GM21360 (cell line): Measurements from ENCODE around the gene WASF1.
"Not testable (repeated sequence)": the region's sequence is repeated elsewhere in the genome, so short reads cannot be mapped to it uniquely, and the experiment has no call there.

ENCODE experiments used
- ATAC-seq: cut with Tn5 transposase; IDR thresholded peaks from one replicate; pipeline ENCODE4 v1.9.1; 2021; ENCODE audit warnings: mild to moderate bottlenecking, moderate library complexity; ENCODE audit not compliant: unreplicated experiment

Gene WASF1

DNA sequence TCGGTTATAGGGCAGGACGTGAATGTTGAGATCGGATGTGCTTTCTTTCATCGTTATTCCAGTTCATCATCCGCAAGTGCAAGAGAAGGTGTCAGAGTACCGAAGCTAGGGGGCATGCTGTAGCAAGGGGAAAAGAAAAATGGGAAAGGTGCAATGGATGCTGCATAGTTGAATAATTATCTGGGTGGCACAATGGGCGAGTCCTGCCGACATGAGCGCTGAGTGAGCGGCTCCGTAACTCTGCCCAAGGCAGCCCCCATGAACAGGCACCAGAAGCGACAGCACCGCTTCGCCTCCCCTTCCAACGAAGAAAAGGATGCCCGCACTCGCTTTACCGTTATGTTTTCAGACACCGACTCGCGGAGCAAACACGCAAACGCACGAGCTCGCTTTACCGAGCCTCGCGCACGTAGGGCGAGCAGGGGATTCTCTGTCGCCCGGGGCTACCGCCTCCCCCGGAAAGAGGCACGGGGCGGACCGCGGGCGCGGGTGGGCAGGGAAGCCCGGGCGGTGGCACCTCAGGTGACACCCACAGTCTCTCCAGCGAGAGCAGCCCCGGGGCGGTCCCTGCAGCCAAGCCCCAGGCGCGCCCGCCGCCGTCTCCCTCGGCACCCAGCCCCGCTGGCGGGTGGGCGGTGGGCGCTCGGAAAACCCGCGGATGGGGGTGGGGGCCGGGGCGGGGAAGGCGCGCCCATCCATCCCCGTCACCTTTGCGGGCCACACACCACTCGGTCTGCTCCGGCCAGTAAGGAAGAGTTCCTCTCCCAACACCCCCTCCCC lies 654 bp downstream of the WASF1 start:
- ATAC-seq = peak; percentile 23

DNA sequence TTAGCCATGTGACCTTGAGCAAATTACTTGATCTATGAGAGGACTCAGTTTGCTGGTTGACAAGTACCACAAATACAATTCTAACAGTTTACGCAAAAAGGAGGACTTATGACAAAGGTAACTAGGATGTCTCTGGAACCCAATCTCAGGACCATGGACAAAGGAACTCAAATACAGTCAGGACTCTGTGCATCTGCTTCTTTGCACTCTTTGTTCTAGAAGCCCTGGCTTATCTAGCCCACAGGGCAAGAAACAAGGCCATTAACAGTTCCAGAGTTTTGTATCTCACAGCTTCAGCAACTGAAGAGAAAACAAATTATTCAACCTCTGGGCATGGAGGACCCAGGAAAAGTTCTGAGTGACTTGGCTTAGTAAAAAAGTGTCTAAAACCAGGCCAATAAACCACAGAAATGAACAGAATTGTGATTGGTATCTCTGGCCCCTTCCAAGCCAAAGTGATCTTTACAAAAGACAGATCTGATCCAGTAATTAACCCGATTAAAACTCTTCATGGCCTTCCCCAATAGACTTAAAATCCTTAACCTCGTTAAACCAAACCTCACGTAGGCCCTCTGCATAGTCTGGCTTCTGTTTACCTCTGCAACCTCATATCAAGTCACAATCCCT lies 5.9 kb downstream of the WASF1 start:
- no peak for ATAC-seq

DNA sequence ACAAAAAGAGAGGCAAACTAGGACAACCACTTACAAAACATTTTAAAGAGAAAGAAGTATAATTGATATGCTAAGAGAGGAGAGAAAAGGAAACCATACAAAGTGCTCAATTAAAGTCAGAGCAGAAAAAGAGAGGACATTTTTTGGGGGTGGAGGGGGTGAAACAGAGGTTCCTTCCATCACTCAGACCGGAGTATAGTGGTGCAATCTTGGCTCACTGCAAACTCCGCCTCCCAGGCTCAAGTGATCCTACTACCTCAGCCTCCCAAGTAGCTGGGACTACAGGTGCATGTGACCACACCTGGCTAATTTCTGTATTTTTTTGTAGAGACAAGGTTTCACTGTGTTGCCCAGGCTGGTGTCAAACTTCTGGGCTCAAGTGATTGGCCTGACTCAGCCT lies 9.4 kb downstream of the WASF1 start:
- ATAC-seq = no peak

DNA sequence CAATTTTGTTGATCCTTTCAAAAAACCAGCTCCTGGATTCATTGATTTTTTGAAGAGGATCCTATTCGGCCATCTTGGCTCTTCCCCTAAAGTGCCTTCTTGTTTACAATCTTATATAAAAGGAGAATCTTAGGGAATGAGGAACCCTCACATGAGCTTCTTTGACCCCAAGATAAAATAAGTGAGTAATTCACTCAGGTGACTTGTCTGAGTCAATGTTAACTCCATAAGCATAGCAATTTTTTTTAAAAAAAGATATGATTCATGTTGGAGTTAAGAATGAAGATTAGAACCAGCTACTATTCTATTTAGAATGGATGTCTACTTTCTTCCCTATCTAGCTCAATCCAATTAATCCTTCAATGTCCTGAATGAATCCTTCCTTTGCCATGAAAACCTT lies 21.0 kb downstream of the WASF1 start:
- ATAC-seq = no peak

DNA sequence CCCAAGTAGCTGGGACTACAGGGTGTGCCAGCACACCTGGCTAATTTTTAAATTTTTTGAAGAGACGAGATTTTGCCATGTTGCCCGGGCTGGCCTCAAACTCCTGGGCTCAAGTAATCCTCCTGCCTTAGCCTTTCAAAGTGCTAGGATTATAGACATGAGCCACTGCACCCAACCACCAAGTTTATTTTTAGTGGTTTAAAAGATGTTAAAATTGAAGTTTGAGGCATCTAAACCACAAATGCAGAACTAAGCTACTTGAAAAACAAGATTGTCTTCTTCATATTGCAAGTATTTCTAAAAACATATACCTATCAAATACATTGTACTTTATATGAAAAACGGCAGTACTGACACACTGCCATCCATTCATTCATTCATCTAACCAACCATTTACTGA lies 31.6 kb downstream of the WASF1 start:
- no peak for ATAC-seq

DNA sequence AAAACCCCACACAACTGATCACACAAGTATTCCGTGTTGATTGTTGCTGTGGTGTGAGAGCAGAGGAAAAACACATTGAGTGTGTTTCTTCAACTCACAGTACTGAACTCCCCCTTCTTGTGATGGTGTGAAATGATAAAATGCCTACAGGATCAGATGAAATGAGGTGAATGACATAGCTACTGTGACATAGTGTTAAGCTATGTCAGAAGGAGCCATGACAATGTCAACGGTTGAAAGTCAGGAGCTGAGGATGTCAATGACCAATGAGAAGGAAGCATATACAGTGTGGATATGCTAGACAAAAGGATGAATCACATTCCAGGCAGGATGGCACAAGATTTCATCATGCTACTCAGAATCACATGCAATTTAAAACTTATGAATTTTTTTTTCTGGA lies 38.8 kb downstream of the WASF1 start:
- ATAC-seq = no peak

DNA sequence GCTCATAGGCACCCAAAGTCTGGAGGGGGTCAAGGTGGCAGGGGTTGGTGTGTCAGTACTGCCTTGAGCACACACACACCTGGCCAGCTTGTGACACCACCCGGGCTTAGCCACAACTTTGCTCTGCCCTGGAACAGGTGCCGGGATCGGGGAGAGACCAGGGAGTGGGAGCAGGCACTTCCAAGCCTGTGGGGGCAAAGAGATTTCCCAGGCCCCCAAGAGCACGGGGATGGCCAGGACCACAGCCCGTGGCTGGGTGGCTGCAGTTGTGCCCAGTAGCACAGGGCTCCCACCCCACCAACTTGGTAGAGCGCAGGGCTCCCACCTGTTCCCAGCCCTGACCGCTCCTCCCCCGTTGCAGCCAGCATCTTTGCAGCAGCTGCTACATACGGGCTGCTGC lies 40.4 kb downstream of the WASF1 start:
- ATAC-seq = no peak

DNA sequence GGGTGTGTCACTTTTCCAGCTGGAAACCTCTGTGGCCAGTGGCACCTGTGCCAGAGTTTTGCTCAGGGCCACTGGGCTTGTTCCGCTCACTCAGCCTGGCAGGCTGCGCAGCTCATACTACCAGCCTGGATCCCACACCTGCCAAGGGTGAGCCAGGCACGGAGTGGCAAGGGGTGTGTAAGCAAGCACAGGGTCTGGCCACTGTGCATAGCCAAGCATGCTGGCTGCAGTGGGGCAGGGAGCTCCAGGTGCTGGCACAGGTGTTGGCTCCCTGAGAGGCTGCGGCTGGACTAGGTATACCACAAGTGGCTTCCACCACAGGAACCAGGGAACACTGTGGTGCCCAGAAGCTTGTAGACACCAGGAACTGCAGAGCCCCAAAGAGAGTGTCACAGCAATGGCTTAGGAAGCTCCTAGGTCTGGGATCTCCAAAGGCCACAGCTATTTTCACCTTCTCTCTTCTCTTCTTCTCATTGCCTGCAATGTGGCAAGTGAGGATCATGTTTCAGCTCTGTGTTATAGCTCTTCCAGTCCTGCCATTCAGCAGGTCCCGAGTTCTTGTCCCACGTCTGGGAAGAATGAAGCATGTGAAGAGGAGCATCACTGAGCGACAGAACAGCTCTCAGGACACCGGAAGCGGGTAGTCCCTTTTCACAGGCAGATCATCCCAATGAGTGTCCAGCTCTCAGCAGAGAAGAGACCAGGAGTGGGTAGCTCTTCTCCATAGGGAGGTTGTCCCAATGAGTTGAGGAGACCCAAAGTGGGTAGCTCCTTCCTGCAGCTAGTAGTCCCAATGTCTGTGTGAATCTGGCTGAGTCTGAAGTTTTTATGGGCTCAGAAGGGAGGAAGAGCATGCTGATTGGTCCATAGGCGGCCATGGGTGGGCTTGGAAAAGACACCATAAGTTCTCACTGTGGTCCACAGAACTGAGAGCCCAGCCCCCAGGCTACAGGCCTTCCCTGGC lies 41.3 kb downstream of the WASF1 start:
- no peak for ATAC-seq

DNA sequence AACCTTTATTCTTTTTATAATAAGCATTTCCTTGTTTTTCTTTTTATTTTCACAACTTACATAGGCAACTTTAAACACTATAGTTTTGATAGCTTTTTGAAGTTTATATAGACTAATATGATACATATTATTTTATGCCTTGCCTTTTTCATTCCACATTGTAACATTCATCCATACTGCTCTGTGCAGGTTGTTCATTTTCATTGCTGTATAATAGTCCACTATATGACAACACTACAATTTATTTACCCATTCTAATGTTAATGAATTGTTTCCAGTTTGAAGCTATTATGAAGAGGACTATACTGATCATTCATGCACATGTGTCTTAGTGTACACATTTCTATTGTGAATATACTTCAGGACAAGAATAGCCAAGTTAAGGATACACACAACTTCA lies 49.1 kb downstream of the WASF1 start:
- no peak for ATAC-seq

DNA sequence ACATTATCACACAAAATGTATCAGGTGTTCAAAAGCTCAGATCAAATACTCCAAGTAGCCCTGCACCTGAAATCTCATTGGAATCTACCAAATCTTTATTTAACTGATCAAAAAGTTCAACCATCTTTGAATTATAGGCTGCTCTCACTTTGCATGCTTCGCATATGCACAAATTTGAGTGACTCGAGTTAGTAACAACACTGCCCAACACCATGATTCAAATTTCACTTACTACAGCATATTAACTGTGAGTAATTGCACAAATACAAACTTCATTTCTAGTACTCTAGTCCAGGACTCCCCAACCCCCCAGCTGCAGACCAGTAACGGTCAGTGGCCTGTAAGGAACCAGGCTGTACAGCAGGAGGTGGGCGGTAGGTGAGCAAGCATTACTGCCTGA lies 51.1 kb downstream of the WASF1 start:
- ATAC-seq = no peak

DNA sequence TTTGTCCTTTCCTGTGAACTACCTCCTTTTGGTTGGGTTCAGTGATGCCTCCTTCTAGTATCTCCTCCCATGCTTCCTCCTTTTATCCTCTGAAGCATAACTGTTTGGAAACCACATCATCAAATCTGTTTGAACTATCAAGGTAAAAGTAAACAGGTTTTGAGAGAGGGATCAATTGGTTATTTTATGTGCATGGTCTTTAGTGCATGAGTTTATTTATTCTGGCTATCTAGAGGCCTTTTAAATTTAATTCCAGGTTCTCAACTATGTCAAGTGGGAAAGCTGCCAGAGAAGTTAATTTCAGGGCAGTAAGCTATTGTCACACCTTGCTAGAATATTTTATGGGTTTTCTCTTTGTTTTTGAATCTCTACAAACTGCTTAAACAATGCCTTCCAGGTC lies 54.1 kb downstream of the WASF1 start:
- no peak for ATAC-seq

DNA sequence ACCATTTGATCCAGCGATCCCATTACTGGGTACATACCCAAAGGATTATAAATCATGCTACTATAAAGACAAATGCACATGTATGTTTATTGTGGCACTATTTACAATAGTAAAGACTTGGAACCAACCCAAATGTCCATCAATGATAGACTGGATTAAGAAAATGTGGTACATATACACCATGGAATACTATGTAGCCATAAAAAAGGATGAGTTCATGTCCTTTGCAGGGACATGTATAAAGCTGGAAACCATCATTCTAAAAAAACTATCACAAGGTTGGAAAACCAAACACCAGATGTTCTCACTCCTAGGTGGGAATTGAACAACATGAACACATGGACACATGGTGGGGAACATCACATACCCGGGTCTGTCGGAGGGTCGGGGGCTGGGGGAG lies 57.8 kb downstream of the WASF1 start:
- ATAC-seq = not testable (repeated sequence)

DNA sequence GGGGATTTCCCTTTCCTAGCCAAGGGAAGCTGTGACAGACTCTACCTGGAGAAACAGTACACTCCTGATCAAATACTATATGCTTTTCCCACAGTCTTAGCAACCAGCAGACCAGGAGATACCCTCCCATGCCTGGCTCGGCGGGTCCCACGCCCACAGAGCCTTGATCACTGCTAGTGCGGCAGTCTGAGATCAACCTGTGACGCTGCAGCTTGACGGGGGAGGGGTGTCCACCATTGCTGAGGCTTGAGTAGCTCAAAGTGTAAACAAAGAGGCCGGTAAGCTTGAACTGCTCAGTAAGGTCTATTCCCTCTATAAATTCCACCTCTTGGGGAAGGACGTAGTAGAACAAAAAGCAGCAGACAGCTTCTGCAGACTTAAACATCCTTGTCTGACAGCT lies 63.2 kb downstream of the WASF1 start:
- no peak for ATAC-seq

DNA sequence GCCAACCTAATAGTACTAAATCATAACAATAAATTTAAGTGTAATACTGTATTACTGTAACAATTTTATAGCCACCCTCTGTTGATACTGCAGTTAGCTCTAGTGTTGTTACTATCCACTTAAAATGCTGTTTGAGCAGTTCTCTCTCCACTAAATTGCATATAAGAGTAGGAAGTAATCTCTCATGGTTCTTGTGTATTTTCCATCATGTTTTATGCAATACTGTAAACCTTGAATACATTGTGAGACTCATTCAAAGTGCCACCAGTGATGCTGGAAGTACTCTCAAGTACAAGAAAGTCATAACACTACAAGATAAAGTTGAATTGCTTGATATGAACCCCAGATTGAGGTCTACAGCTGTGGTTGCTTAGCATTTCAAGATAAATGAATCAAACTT lies 65.5 kb downstream of the WASF1 start:
- ATAC-seq = no peak

DNA sequence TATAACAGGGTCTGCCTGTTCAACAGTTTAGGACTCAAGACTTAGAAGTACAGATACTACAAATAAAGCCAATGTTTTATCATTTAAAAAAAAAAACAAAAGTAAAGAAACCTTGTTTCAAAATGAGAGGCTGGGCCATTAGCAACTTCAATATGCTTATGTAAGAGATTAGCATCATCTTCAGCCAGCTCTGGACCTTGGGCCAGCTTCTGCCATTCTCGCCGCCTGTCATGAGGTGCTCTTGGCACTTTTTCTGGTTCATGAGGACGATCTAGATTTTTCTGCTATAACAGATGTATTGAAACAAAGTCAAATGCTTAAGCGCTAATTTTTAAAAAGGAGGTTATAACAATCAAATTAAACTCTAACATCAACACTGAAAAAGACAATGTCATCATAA lies 74.2 kb downstream of the WASF1 start:
- no peak for ATAC-seq

DNA sequence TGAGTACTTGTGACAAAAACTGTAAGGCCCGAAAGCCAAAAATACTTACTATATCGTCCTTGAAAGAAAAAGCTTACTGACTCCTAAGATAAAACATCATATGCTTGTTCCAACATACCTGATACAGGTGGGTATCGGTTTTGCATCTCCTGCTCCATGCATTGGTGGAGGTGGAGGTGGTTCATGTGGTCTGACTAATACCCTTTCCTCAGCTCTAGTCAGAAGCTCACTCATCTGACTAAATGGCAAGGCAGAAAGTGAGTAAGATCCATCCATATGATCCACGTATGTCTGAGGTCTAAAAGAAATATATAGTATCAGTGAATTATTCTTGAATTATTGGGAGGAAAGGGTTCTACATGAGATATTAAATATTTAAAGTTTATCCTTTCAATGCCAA lies 76.2 kb downstream of the WASF1 start:
- ATAC-seq = no peak

DNA sequence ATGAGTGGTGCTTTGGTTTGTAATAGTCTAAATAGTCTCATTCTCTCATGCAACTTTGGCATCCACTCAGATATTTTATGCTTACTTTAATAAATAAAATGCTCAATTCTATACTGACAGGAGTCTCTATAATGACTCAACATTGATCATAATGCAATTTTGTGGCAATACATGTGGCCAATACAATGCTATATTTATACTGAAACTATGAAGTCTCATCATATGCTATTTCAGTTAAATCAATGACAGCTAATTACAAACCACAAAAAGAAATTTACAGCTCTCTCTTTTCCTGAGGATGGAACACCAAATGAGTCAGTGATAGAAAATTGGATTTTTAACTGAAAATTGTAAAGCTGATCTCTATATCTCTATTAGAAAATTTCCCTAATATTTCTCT lies 77.1 kb downstream of the WASF1 start:
- no peak for ATAC-seq

DNA sequence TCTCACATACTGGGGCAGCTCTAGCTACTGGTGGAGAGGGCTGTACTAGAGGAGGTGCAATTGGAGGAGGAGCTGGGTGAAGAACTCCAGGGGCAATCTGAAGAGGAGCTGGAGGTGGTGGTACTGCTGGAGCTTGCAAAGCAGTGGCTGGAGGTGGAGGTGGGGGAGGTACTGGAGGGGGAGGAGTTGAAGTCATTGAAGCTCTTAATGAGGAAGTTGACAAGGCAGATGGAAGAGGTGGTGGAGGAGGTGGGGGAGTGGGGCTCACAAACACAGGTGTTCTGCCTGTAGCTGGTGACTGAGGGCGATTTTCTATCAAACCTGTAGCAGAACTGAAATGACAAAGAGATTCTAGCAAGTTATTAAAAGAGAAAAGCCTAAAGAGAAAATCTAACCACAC lies 77.6 kb downstream of the WASF1 start:
- ATAC-seq = peak; percentile 70

DNA sequence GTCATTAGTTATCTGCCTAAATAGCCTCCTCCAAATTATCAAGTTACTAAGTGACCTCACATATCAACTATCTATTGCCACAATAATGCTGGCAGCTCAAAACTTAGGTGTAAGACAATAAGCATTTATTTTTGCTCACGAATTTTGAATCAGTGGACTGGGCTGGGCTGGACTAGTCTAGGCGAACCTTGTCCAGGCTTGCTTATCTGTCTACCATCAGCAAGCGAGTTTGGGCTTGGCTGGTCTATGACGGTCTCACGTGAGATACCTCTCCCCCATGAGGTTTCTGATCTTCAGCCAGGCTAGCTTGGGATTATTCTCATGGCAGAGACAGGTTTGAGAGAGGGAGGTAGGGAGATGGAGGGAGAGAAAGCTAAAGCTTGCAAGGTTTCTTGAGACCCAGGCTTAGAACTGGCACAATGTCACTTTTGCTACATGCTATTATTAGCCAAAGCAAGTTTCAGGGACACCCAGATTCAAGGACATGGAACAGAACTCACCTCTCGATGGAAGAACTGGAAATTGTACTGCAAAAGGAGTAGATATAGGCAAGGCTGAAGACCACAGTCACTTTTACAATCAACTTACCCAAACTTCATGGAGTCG lies 80.9 kb downstream of the WASF1 start:
- no peak for ATAC-seq

DNA sequence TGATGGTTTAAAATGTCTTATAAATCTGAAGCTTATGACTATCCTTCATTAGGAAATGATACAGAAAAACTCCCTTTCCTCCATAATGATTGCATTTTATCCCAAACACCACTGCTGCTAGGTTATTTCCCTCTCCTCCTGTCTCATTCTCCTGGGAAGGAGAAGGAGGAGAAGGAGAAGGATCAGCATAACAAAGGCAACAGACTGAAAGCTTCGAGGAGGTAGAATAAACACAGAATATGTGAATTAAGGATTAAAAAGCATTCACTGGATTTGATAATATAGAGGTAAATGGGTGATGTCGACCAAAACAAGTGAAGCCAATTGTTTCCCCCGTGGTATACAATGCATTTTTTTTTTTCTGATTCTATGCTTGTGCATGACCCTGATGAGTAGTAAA lies 82.0 kb downstream of the WASF1 start:
- ATAC-seq = no peak

DNA sequence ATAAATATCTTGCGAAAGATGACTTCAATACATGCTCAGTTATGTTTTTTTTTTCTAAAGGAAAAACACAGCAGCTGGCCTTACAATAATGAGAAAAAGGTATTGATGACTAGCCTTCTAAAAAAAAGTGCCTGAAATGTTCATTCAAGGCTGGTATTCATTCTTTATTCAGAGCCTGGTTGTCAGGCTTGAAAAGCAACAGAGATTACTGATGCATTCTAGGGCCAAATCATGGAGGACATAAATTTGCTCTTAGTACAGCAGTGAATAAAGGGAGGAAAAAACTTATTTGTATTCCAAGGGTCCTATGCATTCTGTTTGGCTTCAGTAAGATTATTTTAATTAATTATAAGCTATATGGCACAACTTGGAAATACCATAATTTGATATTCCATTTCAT lies 83.5 kb downstream of the WASF1 start:
- no peak for ATAC-seq
